ENCODE measurements around the gene DDX25. TPM values are rescaled to one million over a fixed set of nuclear protein-coding genes. Genes with fewer than 3 reads are reported as not detected.

DDX25 gene
- total RNA-seq, 1 experiment from 2014 or later = 0.37 TPM

- no peaks in the 10 kb centered on the region for H3K9me3 ChIP-seq (ENCODE audit: control insufficient read depth in 1 of 2, insufficient read depth in 1 of 2, low read depth in 1 of 2, low read length in 2 of 2)
- H3K9me2 ChIP-seq (ENCODE audit: insufficient read depth) = no peaks in the 10 kb centered on the region
- DNase-seq (ENCODE audit: low read depth, low spot score) (no peak), ATAC-seq (no peak)
- no peaks in the 10 kb centered on the region for H3K27me3 ChIP-seq (ENCODE audit: insufficient read depth, low read length)
- RAD21 ChIA-PET (ENCODE audit: low non-redundant PET in 1 of 2, low total read pairs in 2 of 2, uncharacterized antibody in 2 of 2, unreplicated experiment in 2 of 2) = no interaction called here
- H3K4me2 ChIP-seq (ENCODE audit: low read length) = no peak overlapping the region
- no TSS peak for BruUV-seq (replicated peaks)
- no peaks in the 10 kb centered on the region for H3K36me3 ChIP-seq (ENCODE audit: control insufficient read depth in 1 of 2, insufficient read depth in 2 of 2, low read length in 2 of 2)
- CTCF ChIA-PET = no interaction called here
- TF ChIP-seq EZH2 (IDR thresholded peaks at IDR 0.05) = no peak
- TF ChIP-seq SIN3A (IDR thresholded peaks at IDR 0.05; ENCODE audit: low read depth) = no peak
- TF ChIP-seq EZH2phosphoT487 (IDR thresholded peaks at IDR 0.05; ENCODE audit: borderline replicate concordance) = no peak
- TF ChIP-seq ZFX (IDR thresholded peaks at IDR 0.05) = no peak
- no peak for TF ChIP-seq MAX (IDR thresholded peaks at IDR 0.05)
- no peak for TF ChIP-seq TCF7L2 (IDR thresholded peaks at IDR 0.05; ENCODE audit: borderline replicate concordance, extremely low read depth, insufficient read depth, insufficient read length)
- TF ChIP-seq ATF3 (IDR thresholded peaks at IDR 0.05) = no peak
- TF ChIP-seq CTCF (IDR thresholded peaks at IDR 0.05 in 2 of 3, conservative IDR thresholded peaks at IDR 0.05 in 1 of 3; ENCODE audit: borderline replicate concordance in 1 of 3, insufficient read depth in 1 of 3, low read depth in 2 of 3, low read length in 2 of 3) = no peak
- TF ChIP-seq EGR1 (IDR thresholded peaks at IDR 0.05; ENCODE audit: low read depth) = no peak
- TF ChIP-seq ZNF274 (IDR thresholded peaks at IDR 0.05; ENCODE audit: low read depth, low read length) = no peak
- TF ChIP-seq REST (IDR thresholded peaks at IDR 0.05; ENCODE audit: low read depth) = no peak
- no peak for TF ChIP-seq POLR2AphosphoS5 (IDR thresholded peaks at IDR 0.05; ENCODE audit: low read depth, low read length)
- TF ChIP-seq SP1 (IDR thresholded peaks at IDR 0.05; ENCODE audit: low read depth) = no peak
- TF ChIP-seq ZBTB33 (IDR thresholded peaks at IDR 0.05; ENCODE audit: extremely low read depth, insufficient replicate concordance, low read length) = no peak
- TF ChIP-seq SRF (IDR thresholded peaks at IDR 0.05; ENCODE audit: low read depth) = no peak
- TF ChIP-seq CBX3 (IDR thresholded peaks at IDR 0.05; ENCODE audit: low read depth) = no peak
- TF ChIP-seq RAD21 (IDR thresholded peaks at IDR 0.05; ENCODE audit: low read depth) = no peak
- H3K4me3 ChIP-seq (replicated peaks in 1 of 2; ENCODE audit: low read depth in 1 of 2, low read length in 2 of 2) = no peak overlapping the region
- no peak overlapping the region for H3K9ac ChIP-seq (ENCODE audit: low read length)
- H3K4me1 ChIP-seq (ENCODE audit: control insufficient read depth in 1 of 2, insufficient read depth in 2 of 2, low read length in 2 of 2) = no peaks in the 10 kb centered on the region
- no peak overlapping the region for H3K27ac ChIP-seq (ENCODE audit: low read depth, low read length)
- H2AFZ ChIP-seq (ENCODE audit: low read depth, low read length, poor library complexity, severe bottlenecking) = no peak overlapping the region
- intact Hi-C loops (cut with micrococcal nuclease) = no loop called here
- POLR2A ChIA-PET = no interaction called here
- H3K79me2 ChIP-seq (ENCODE audit: insufficient read depth, low read length) = no peaks in the 10 kb centered on the region
- no peaks in the 10 kb centered on the region for H4K20me1 ChIP-seq (ENCODE audit: insufficient read depth)
These were observed 52.3 kb downstream of the DDX25 start for GRCh38 chr11:125956391-125957134.
